Activated CD4-positive, alpha-beta T cell treated with anti-CD3 and anti-CD28 coated beads, Interleukin-2, Interleukin-6, amounts not matched to agents 100 ng/mL and 50 ng/mL, durations not matched to agents 16 hours and 8 hours (primary cell): ENCODE results near the gene TIFAB.

Experiments used
- DNase-seq: peaks from one replicate; pipeline ENCODE4 v3.0.0-alpha.2; 2020

TIFAB gene

GRCh38 chr5:135441350-135441831, 10.8 kb downstream of the TIFAB start:
- DNase-seq, result no peak

GRCh38 chr5:135440916-135441315, 11.2 kb downstream of the TIFAB start:
- DNase-seq, result no peak

GRCh38 chr5:135439231-135440205, 12.6 kb downstream of the TIFAB start:
- DNase-seq, result no peak

- no peak for DNase-seq
Measured at GRCh38 chr5:135438636-135439221, 13.4 kb downstream of the TIFAB start.

- DNase-seq, result no peak
Measured at GRCh38 chr5:135437796-135438560, 14.2 kb downstream of the TIFAB start.

GRCh38 chr5:135437422-135437795, 14.7 kb downstream of the TIFAB start:
- no peak for DNase-seq

GRCh38 chr5:135436951-135437418, 15.2 kb downstream of the TIFAB start:
- no peak for DNase-seq

- DNase-seq, result no peak
Measured at GRCh38 chr5:135435467-135436330, 16.5 kb downstream of the TIFAB start.

- no peak for DNase-seq
Measured at GRCh38 chr5:135434591-135435466, 17.3 kb downstream of the TIFAB start.

GRCh38 chr5:135433681-135434426, 18.3 kb downstream of the TIFAB start:
- DNase-seq, result no peak

- no peak for DNase-seq
Measured at GRCh38 chr5:135432113-135432512, 20.0 kb downstream of the TIFAB start.

- no peak for DNase-seq
Measured at GRCh38 chr5:135430135-135430437, 22.1 kb downstream of the TIFAB start.

GRCh38 chr5:135429301-135430134, 22.6 kb downstream of the TIFAB start:
- no peak for DNase-seq

- no peak for DNase-seq
Measured at GRCh38 chr5:135428586-135428985, 23.6 kb downstream of the TIFAB start.

GRCh38 chr5:135426102-135427082, 25.8 kb downstream of the TIFAB start:
- DNase-seq, result peak; percentile 68

GRCh38 chr5:135425641-135426040, 26.5 kb downstream of the TIFAB start:
- DNase-seq, result no peak

GRCh38 chr5:135423846-135424168, 28.3 kb downstream of the TIFAB start:
- DNase-seq, result no peak

- no peak for DNase-seq
Measured at GRCh38 chr5:135423146-135423845, 28.9 kb downstream of the TIFAB start.
